Raji (cell line): ENCODE data around the gene PRDX5.

Source experiments
- POLR2A ChIP-seq: IDR thresholded peaks from 2 replicates; pipeline ENCODE4 v1.6.1; 2011; ENCODE audit warnings: low read depth, low read length, control low read depth; ENCODE audit not compliant: insufficient read depth

Gene PRDX5

GRCh38 chr11:64285885-64286800 lies 31.8 kb upstream of the PRDX5 start:
- TF ChIP-seq POLR2A = peak; percentile 45

- no peak for TF ChIP-seq POLR2A
These were observed 31.1 kb upstream of the PRDX5 start for GRCh38 chr11:64286801-64287159.

GRCh38 chr11:64287676-64288352 lies 30.1 kb upstream of the PRDX5 start:
- no peak for TF ChIP-seq POLR2A

GRCh38 chr11:64288353-64288750 lies 29.6 kb upstream of the PRDX5 start:
- no peak for TF ChIP-seq POLR2A

- TF ChIP-seq POLR2A = no peak
These were observed 28.8 kb upstream of the PRDX5 start for GRCh38 chr11:64289002-64289564.

- TF ChIP-seq POLR2A = no peak
These were observed 27.3 kb upstream of the PRDX5 start for GRCh38 chr11:64290352-64291261.

- TF ChIP-seq POLR2A = no peak
These were observed 26.6 kb upstream of the PRDX5 start, which contains the start of gene KCNK4 for GRCh38 chr11:64291262-64291751. TSS of gene KCNK4 (plus strand) at chr11:64291302. CDS start at chr11:64293019, 1,717 bp downstream.

GRCh38 chr11:64291752-64292459 lies 26.0 kb upstream of the PRDX5 start:
- TF ChIP-seq POLR2A = no peak

GRCh38 chr11:64292460-64293254 lies 25.3 kb upstream of the PRDX5 start:
- no peak for TF ChIP-seq POLR2A

- TF ChIP-seq POLR2A = no peak
These were observed 23.1 kb upstream of the PRDX5 start for GRCh38 chr11:64294774-64295173.

GRCh38 chr11:64295760-64296159 lies 22.2 kb upstream of the PRDX5 start:
- no peak for TF ChIP-seq POLR2A

GRCh38 chr11:64296236-64296635 lies 21.7 kb upstream of the PRDX5 start:
- TF ChIP-seq POLR2A = no peak
